Subcutaneous adipose tissue (tissue), 4 donors: ENCODE data around the gene FAM219A. TPM values are rescaled to one million over a fixed set of nuclear protein-coding genes. Genes with fewer than 3 reads are reported as not detected.

Experiments
- total RNA-seq, 4 donors: library from RNA; depleted of rRNA; stranded (reverse); fragments of >200 nt; gene quantifications; one replicate each; pipeline ENCODE4 v1.1.0, GENCODE V29; 2016
- TF ChIP-seq, protein P1 (sequence below): fragments of 450-650 bp; IDR thresholded peaks from one replicate; pipeline ENCODE4 v1.5.1; 2016; ENCODE audit warnings: low read depth, mild to moderate bottlenecking, control low read depth, antibody characterized with exemption, moderate library complexity

FAM219A gene
- total RNA-seq, 4 donors from 2014 or later, result 5.1 to 13.9 (median 7.9) TPM

DNA sequence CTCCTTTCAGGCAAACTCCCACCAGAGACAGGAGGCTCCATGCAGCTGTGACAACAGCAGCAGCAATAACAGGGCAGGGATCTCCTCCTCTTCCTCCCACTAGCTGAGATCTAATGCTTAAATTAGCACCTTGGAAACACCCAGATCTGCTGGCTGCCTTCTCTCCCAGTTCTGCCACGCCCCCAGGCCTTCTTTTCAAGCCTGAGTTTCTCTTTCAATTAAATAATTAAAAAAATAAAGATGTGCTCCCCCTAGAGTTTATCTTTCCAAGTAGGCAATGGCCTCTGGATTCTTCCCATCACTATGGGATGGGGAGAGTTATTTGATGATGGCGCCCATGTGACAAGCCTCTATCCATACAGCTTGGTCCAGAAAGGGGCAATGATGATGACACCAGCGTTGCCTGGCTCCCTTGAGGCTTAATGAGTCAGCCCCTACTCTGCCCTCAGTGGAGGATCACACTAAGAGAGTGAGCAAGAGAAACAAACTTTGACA lies 3.8 kb downstream of the FAM219A start:
- TF ChIP-seq, protein P1, sequence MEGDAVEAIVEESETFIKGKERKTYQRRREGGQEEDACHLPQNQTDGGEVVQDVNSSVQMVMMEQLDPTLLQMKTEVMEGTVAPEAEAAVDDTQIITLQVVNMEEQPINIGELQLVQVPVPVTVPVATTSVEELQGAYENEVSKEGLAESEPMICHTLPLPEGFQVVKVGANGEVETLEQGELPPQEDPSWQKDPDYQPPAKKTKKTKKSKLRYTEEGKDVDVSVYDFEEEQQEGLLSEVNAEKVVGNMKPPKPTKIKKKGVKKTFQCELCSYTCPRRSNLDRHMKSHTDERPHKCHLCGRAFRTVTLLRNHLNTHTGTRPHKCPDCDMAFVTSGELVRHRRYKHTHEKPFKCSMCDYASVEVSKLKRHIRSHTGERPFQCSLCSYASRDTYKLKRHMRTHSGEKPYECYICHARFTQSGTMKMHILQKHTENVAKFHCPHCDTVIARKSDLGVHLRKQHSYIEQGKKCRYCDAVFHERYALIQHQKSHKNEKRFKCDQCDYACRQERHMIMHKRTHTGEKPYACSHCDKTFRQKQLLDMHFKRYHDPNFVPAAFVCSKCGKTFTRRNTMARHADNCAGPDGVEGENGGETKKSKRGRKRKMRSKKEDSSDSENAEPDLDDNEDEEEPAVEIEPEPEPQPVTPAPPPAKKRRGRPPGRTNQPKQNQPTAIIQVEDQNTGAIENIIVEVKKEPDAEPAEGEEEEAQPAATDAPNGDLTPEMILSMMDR, result no peak

DNA sequence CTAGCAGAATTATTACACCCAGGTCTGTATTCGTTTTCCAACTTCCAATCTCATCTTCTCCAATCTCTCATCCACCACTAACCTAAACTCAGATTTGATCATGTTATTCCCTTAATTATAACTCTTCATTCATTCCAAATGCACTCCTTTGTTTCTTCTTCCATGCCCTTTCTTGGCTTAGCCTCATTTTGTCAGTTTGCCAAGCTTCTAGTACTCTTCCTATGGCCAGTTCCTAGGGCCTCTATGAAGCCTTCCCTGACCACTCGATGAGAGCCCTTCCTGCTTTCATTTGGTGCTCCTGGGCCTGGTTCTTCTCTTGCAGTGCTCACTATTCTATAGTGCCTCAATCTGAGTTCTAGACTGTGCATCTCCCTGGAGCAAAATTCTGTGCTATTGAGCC lies 5.8 kb downstream of the FAM219A start:
- TF ChIP-seq, protein P1, result no peak

DNA sequence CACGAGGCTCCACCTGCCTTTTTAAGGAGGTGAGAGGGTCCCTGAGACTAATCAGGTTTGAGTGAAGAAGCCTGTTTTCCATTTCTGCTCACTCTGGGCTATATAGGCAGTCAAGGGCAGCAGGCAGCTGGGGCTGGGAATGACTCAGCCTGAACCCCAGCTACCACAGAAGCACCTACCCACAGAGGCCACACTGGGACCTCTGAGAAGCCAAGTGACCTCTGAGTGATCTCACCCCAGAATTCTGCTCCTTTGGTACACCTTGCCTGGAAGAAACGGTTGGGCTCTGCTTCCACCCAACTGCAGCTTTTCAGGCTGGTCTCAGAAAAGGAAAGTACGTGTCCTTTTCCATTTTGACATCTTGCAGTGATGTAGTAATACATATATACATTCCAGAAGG lies 6.8 kb downstream of the FAM219A start:
- TF ChIP-seq, protein P1, result no peak

DNA sequence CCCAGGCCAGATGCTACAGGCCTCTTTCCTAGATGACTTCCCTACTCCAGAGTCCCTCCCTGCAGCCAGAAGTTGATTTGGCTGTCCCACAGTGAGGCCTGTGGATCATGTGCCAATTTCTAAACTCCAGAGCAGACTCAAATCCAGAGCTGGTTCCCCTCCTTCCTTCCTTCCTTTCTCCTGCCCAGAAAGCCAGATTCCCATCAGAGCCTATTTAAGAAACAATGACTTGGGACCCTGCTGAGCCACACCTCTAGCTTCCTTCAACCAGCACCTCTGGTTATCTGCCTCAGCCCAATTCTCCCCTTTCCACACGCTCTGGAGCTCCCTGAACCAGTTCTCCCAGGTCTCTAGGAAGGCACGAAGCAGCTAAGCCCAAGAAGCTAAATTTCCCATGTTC lies 7.2 kb downstream of the FAM219A start:
- TF ChIP-seq, protein P1, result no peak

DNA sequence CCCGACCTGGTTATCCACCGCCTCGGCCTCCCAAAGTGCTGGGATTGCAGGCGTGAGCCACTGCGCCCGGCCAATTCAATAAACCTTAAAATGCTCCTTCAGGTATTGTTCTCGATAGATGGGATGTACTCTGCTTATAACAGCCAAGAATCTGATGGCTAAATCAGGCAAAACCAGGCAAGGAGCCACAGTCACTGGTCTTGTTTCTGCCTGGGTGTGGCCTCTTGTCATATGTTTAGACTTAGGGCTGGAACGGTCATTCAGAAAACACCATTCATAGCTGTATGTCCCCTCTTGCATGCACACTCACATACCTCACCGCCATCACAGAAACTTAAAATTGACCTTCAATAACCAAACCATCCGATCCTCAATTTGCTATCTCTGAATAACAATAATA lies 7.7 kb downstream of the FAM219A start:
- TF ChIP-seq, protein P1, result no peak

DNA sequence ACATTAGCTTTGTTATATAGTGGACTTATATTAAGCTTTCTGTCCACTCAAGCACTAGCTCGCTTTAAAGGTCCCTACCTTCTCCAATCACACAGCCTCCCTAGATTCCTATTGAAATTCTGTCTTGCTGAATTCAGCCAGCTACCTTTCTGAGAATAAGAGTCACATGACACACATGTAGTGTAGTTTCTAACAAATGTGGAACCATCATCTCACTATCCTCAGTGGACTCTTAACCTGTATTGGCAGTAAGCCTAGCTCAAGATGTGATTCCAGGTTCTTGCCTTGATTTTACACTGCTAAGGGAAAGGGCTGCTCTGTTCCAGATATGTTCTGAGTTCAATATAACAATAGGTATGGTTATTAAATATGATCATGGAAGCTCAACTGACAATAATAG lies 11.4 kb downstream of the FAM219A start:
- TF ChIP-seq, protein P1, result no peak

DNA sequence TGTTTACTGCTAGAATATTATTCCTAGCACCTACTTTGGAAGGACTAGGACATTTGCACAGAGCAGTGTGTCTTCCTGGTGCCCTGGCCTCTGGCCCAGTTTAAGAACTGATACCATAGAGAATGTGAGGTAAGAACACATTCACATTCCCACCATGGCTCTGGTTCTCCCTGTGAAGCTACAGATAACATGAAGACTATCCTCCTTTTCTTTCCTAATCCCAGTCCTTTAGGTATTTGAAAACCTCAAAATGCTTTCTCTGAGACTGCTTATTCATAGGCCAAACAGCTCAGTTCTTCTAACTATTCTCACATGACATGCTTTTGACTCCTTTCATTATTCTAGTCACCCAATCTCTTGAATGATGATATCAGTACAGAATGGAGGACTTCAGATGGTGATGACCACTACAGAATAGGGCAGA lies 11.9 kb downstream of the FAM219A start:
- TF ChIP-seq, protein P1, result no peak
